HepG2 (cell line): ENCODE data around the gene MEGF11.

Experiments
- KLF13 ChIP-seq: sonication (generic); formaldehyde crosslinking; IDR thresholded peaks from 2 replicates; pipeline ENCODE4 v1.4.0; 2020; ENCODE audit warnings: mild to moderate bottlenecking, missing genetic modification reagents
- MLX ChIP-seq: IDR thresholded peaks from 2 replicates; pipeline ENCODE4 v1.6.1; 2016
- POLR2AphosphoS2 ChIP-seq: IDR thresholded peaks from 2 replicates; pipeline ENCODE4 v1.6.1; 2011; ENCODE audit warnings: low read depth, low read length, improper control_type of control experiment
- REST ChIP-seq, 2 experiments: IDR thresholded peaks; 2 replicates each; pipeline ENCODE4 v1.6.1; 2011 to 2012; ENCODE audit warnings: low read length in 2 of 2, borderline replicate concordance in 1 of 2, low read depth in 1 of 2, mild to moderate bottlenecking in 1 of 2, moderate library complexity in 1 of 2
- SRSF1 ChIP-seq: fragments of 200-400 bp; formaldehyde crosslinking; optimal IDR thresholded peaks from 2 replicates; pipeline ENCODE3; 2017; ENCODE audit warnings: mild to moderate bottlenecking, low read depth, low read length, moderate library complexity

GRCh38 chr15:66276546-66276945 lies 23.0 kb upstream of the MEGF11 start:
- TF ChIP-seq SRSF1 (no peak), REST (IDR thresholded peaks at IDR 0.05; ENCODE audit: borderline replicate concordance in 1 of 2, low read depth in 1 of 2, low read length in 2 of 2) (no peak), MLX (no peak), POLR2AphosphoS2 (no peak), KLF13 (CRISPR knock-in tag) (no peak)
